ENCODE data around the gene CACNB2.

DNA sequence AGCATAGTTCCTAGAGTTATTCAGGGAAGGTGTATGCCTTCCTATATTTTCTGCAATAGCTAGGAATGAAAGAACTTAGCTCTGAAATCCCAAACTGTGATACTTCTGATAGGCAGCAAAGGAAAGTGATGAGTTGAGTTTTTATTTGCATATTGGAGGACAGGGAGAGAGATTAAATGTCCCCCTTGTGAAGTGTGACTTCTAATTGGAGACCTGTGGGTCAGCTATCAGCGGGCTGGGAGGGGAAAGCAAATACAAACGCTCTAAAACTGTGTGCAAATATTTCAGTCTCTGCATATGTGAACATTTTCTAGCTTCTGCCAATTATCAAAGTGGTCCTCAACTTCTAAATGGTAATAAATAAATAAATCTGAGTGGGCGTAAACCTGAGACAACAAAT, 203.3 kb downstream of the CACNB2 start:
- TF ChIP-seq POLR2A (IDR thresholded peaks at IDR 0.05) (no peak), CTCF (IDR thresholded peaks at IDR 0.05) (no peak), EP300 (IDR thresholded peaks at IDR 0.05) (no peak), POLR2AphosphoS5 (IDR thresholded peaks at IDR 0.05) (no peak)
